KMS-11 (cell line): ENCODE measurements around the gene CEP78.

ENCODE experiments used
- H2AFZ ChIP-seq: fragments of 200-600 bp; sonication (generic); 2 replicates; pipeline ENCODE4 v1.6.1; 2016; ENCODE audit warnings: antibody characterized with exemption, mixed run types, low read depth
- H3K27ac ChIP-seq: fragments of 200-600 bp; sonication (generic); 2 replicates; pipeline ENCODE4 v1.6.1; 2016; ENCODE audit warnings: mild to moderate bottlenecking, mixed run types
- H3K27me3 ChIP-seq: fragments of 200-600 bp; sonication (generic); 2 replicates; pipeline ENCODE4 v1.6.1; 2017; ENCODE audit warnings: mild to moderate bottlenecking, low read depth, mixed run types, moderate library complexity; ENCODE audit not compliant: insufficient read depth
- H3K36me3 ChIP-seq: fragments of 200-600 bp; sonication (generic); 2 replicates; pipeline ENCODE4 v1.6.1; 2017; ENCODE audit warnings: mild to moderate bottlenecking, mixed run types; ENCODE audit not compliant: insufficient read depth
- H3K4me1 ChIP-seq: fragments of 200-600 bp; sonication (generic); 2 replicates; pipeline ENCODE4 v1.6.1; 2016; ENCODE audit warnings: mild to moderate bottlenecking, low read depth, mixed run types; ENCODE audit not compliant: poor library complexity, severe bottlenecking
- H3K4me2 ChIP-seq: fragments of 200-600 bp; sonication (generic); 2 replicates; pipeline ENCODE4 v1.7.0; 2016; ENCODE audit warnings: mild to moderate bottlenecking, mixed run types
- H3K4me3 ChIP-seq: fragments of 200-600 bp; sonication (generic); IDR thresholded peaks from 2 replicates; pipeline ENCODE4 v1.6.1; 2017; ENCODE audit warnings: low read depth, low read length, mixed read lengths; ENCODE audit not compliant: insufficient read depth
- H3K79me2 ChIP-seq: fragments of 200-600 bp; sonication (generic); 2 replicates; pipeline ENCODE4 v1.6.1; 2016; ENCODE audit warnings: low read depth, mixed run types; ENCODE audit not compliant: insufficient read depth
- H3K9ac ChIP-seq: fragments of 200-600 bp; sonication (generic); 2 replicates; pipeline ENCODE4 v1.6.1; 2016; ENCODE audit warnings: mild to moderate bottlenecking, mixed run types
- H4K20me1 ChIP-seq: fragments of 200-600 bp; sonication (generic); 2 replicates; pipeline ENCODE4 v1.6.1; 2016; ENCODE audit warnings: mild to moderate bottlenecking, mixed run types; ENCODE audit not compliant: insufficient read depth
- CTCF ChIP-seq: fragments of 200-600 bp; sonication (generic); conservative IDR thresholded peaks from 2 replicates; pipeline ENCODE4 v1.6.1; 2017; ENCODE audit warnings: low read depth, mild to moderate bottlenecking, antibody characterized with exemption, low read length, moderate library complexity, mixed read lengths

The CEP78 gene

GRCh38 chr9:78235762-78236550 is at the start of gene CEP78:
Gene CEP78, plus strand, starts transcription at chr9:78236075. Its CDS starts 276 bp downstream, at chr9:78236351.
- H3K9ac ChIP-seq, result peak within 1 kb of the TSS; percentile 78
- H4K20me1 ChIP-seq, result no peaks in the 10 kb centered on the region
- no peak for TF ChIP-seq CTCF
- H2AFZ ChIP-seq, result peak within 1 kb of the TSS; percentile 99
- no peak within 1 kb of the TSS for H3K4me3 ChIP-seq
- peaks cover 16% of the 10 kb centered on the region for H3K4me1 ChIP-seq
- no peaks in the 10 kb centered on the region for H3K36me3 ChIP-seq
- peak within 1 kb of the TSS; percentile 63 for H3K27ac ChIP-seq
- H3K4me2 ChIP-seq, result peak within 1 kb of the TSS; percentile 49
- no peaks in the 10 kb centered on the region for H3K27me3 ChIP-seq
- H3K79me2 ChIP-seq, result peaks cover 11% of the 10 kb centered on the region; the same call in 1 of the 2 replicates

GRCh38 chr9:78187763-78188484 is 48.0 kb upstream of the CEP78 start:
- H3K36me3 ChIP-seq, result no peaks in the 10 kb centered on the region
- no peak overlapping the region for H3K9ac ChIP-seq
- H3K27me3 ChIP-seq, result no peaks in the 10 kb centered on the region
- no peak overlapping the region for H2AFZ ChIP-seq
- no peaks in the 10 kb centered on the region for H4K20me1 ChIP-seq
- TF ChIP-seq CTCF, result no peak
- no peaks in the 10 kb centered on the region for H3K79me2 ChIP-seq
- no peak overlapping the region for H3K27ac ChIP-seq
- H3K4me3 ChIP-seq, result no peak overlapping the region
- no peaks in the 10 kb centered on the region for H3K4me1 ChIP-seq
- no peak overlapping the region for H3K4me2 ChIP-seq

- Histone ChIP-seq H2AFZ (no peak overlapping the region), H4K20me1 (no peaks in the 10 kb centered on the region)
Observed at GRCh38 chr9:78188594-78188993, 47.3 kb upstream of the CEP78 start.

GRCh38 chr9:78189001-78189400 is 46.9 kb upstream of the CEP78 start:
- no peak overlapping the region for H3K4me3 ChIP-seq
- H3K27ac ChIP-seq, result no peak overlapping the region
- no peak overlapping the region for H2AFZ ChIP-seq
- H3K27me3 ChIP-seq, result no peaks in the 10 kb centered on the region
- no peaks in the 10 kb centered on the region for H3K79me2 ChIP-seq
- no peaks in the 10 kb centered on the region for H4K20me1 ChIP-seq
- H3K36me3 ChIP-seq, result no peaks in the 10 kb centered on the region
- no peak overlapping the region for H3K4me2 ChIP-seq
- no peak overlapping the region for H3K9ac ChIP-seq
- no peak for TF ChIP-seq CTCF
- no peaks in the 10 kb centered on the region for H3K4me1 ChIP-seq

More at GRCh38 chr9:78188594-78188993, 47.3 kb upstream of the CEP78 start:
- H3K27ac ChIP-seq, result no peak overlapping the region
- no peaks in the 10 kb centered on the region for H3K27me3 ChIP-seq
- H3K79me2 ChIP-seq, result no peaks in the 10 kb centered on the region
- H3K36me3 ChIP-seq, result no peaks in the 10 kb centered on the region
- no peak overlapping the region for H3K9ac ChIP-seq
- H3K4me3 ChIP-seq, result no peak overlapping the region
- TF ChIP-seq CTCF, result no peak
- no peak overlapping the region for H3K4me2 ChIP-seq
- no peaks in the 10 kb centered on the region for H3K4me1 ChIP-seq
